Activated naive CD4-positive, alpha-beta T cell treated with anti-CD3 and anti-CD28 coated beads, Interleukin-2, amount 50 U/mL, for 24 hours (primary cell): ENCODE measurements around the gene NUP62.
A peak's percentile ranks its signal among the peaks of the same experiment; 100 is the strongest.

ENCODE experiments used
- H3K27ac Mint-ChIP-seq: one replicate; pipeline ENCODE4 v1.8.0; 2021; ENCODE audit warnings: mild to moderate bottlenecking, mixed read lengths
- H3K27me3 Mint-ChIP-seq: one replicate; pipeline ENCODE4 v1.8.0; 2021; ENCODE audit warnings: mixed read lengths
- H3K36me3 Mint-ChIP-seq: one replicate; pipeline ENCODE4 v1.8.0; 2021; ENCODE audit warnings: mixed read lengths
- H3K4me1 Mint-ChIP-seq: one replicate; pipeline ENCODE4 v1.8.0; 2021; ENCODE audit warnings: mixed read lengths
- H3K4me3 Mint-ChIP-seq: one replicate; pipeline ENCODE4 v1.8.0; 2021; ENCODE audit warnings: mild to moderate bottlenecking, mixed read lengths
- H3K9me3 Mint-ChIP-seq: one replicate; pipeline ENCODE4 v1.8.0; 2021; ENCODE audit warnings: mixed read lengths

NUP62 gene

DNA sequence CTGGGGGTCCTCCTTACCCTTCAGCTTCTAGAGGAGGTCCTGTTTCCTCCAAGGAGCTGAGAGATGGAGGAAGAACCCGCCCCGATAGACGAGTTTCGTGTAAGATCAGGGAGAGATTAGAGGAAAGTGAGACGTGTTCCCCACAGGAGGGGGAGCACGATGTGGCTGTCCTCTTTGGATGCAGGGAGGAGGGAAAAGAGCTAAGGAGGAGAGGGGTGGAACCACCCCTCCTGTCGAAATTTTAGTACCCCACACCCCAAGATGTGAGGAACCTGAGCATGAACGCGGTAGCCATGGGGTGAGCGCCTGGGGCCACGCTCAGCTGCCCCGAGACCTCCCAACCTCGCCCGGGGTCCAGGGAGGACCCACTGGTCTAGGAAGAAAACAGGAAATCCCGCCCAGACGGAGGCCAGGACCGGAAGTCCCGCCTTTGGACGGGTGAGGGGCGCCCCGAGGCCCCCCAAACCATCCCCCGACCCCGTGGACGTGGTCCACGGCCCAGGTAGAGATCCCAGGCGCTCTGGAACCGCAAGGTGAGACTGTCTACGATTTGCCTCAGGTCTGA lies 53.4 kb downstream of the NUP62 start:
- Mint-ChIP-seq H3K27ac (no peak overlapping the region), H3K9me3 (no peaks in the 10 kb centered on the region), H3K4me1 (peaks cover 30% of the 10 kb centered on the region), H3K27me3 (no peaks in the 10 kb centered on the region), H3K36me3 (no peaks in the 10 kb centered on the region), H3K4me3 (no peak overlapping the region)

DNA sequence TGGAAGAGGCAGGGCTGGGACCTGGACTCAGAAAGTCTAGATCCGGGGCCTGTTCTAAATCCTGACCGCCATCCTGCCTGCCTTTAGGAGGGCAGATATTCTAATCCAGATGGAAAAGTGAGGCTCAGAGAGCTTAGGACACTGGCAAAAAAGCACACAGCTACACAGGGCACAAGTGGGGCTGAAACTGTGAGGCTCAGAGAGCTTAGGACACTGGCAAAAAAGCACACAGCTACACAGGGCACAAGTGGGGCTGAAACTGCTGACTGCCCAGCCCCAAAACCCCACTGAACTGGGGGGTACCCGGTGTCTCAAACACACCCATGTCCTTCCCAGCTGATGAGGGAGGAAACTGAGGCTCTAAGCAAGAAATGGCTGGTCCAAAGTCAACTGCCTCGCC lies 54.1 kb downstream of the NUP62 start:
- peaks cover 32% of the 10 kb centered on the region for H3K4me1 Mint-ChIP-seq
- H3K27ac Mint-ChIP-seq = peak overlapping the region; percentile 59
- no peaks in the 10 kb centered on the region for H3K36me3 Mint-ChIP-seq
- no peaks in the 10 kb centered on the region for H3K27me3 Mint-ChIP-seq
- no peak overlapping the region for H3K4me3 Mint-ChIP-seq
- no peaks in the 10 kb centered on the region for H3K9me3 Mint-ChIP-seq

DNA sequence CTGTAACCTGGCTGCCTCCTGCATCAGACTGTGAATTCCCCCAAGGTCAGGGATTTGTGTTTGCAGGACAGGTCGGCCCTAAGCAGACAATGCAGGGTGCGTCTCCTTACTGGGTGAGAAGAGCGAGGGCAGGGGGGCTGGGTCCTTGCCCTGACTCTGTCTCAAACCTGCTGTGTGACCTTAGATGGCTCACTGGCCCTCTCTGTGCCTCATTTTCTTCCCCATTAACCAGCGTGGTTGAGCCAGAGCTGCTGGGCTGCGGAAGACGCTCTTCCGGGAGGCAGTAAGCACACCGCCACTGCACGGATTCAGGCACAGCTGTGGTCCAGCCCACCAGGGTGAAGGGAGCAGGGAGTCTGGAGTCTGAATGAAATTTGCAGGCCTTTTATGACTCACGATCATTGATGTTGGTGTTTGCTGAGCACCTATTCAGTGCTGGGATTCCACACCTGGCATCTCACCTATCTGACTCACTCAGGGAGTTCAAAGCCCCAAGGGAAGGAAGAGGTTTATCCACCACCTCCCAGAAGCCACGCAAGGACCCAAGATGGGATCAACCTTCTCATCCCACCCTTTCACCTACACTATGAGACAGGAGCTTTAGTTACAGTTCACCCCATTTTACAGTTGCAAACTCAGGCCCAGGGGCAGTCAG lies 54.7 kb downstream of the NUP62 start:
- Mint-ChIP-seq H3K27ac (peak overlapping the region; percentile 59), H3K27me3 (no peaks in the 10 kb centered on the region), H3K36me3 (no peaks in the 10 kb centered on the region), H3K4me1 (peaks cover 33% of the 10 kb centered on the region), H3K4me3 (no peak overlapping the region), H3K9me3 (no peaks in the 10 kb centered on the region)

DNA sequence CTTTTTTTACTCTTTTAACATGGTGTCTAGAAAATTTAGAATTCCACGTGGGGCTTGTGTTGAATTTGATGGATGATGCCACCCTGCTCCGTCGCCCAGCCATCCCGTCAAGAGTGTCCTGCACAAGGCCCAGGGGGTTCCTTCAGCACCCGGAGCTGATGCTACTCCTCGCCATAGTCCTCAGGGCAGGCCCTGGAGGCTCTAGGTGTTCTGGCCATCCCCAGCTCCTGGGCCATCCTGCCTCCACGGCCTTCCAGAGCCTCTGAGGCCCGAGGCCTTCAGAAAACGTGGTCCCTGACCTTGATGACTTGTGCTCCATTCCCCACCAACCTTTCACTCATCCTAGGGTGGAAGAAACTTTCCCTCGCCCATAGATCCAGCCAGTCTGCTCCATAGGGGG lies 55.5 kb downstream of the NUP62 start:
- peaks cover 28% of the 10 kb centered on the region for H3K4me1 Mint-ChIP-seq

DNA sequence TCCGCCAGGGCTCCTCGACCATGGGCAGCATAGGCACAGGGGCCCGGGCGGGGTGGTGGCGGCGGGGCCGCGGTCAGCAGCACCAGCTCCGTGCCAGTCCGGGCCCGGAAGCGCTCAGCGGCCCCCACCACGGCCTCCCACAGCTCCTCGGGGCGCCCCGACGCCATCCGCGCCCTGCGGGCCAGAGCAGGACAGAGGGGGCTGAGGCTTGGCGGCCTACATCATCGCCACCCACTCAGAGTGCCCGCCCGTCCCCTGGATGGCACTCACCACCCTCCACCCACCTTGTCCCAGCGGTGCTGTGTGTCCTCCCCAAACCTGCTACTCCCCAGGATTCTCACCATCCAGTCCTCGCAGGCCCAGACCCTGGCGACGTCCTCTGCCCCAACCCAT lies 56.2 kb downstream of the NUP62 start:
- Mint-ChIP-seq H3K9me3 (no peaks in the 10 kb centered on the region), H3K27ac (no peak overlapping the region), H3K27me3 (no peaks in the 10 kb centered on the region), H3K4me3 (no peak overlapping the region), H3K4me1 (peaks cover 21% of the 10 kb centered on the region), H3K36me3 (no peaks in the 10 kb centered on the region)

More for the DNA sequence above, 55.5 kb downstream of the NUP62 start:
- Mint-ChIP-seq H3K4me3 (no peak overlapping the region), H3K9me3 (no peaks in the 10 kb centered on the region), H3K36me3 (no peaks in the 10 kb centered on the region), H3K27ac (no peak overlapping the region), H3K27me3 (no peaks in the 10 kb centered on the region)

DNA sequence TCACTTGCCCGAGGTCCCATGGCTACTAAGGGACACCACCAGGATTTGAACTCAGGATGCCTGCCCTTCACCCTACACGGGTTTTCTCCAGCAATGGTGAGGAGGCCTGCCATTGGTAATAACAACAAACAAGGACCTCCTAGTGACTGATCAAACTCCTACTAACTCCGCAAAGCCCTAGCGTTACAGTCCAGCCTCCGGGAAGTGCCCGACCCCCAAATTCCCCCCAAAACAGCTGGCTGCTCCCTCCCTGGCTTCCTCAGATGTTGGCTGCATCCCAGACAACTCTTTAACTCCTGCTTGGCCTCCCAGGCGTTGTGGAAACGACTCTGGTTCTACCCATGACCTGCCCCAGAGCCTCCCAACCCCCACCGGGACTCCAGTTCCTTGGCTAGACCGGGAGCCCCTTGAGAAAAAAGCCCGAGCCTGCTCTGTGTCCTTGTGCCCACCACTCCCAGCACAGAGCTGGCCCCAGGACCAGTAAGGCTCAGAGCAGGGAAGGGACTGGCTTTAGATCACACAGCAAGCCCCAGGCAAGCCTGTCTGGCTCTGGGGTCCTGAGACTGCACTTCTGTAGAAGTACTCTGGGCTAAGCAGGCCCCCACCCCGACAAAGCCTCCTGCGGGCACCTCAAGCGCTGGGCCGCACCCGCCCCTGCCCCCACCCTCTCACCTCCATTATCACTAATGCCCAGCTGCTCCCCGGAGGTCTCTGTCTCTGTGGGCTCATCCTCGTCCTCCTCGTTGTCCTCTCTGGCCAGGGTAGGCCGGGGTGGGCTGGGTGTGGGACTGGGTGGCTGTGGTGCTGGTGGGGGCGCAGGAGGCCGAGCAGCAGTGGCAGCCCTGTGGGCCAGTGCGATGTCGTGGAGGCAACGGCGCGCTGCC lies 56.8 kb downstream of the NUP62 start:
- H3K9me3 Mint-ChIP-seq = no peaks in the 10 kb centered on the region
- H3K27ac Mint-ChIP-seq = no peak overlapping the region
- H3K4me3 Mint-ChIP-seq = no peak overlapping the region
- peaks cover 22% of the 10 kb centered on the region for H3K4me1 Mint-ChIP-seq
- H3K36me3 Mint-ChIP-seq = no peaks in the 10 kb centered on the region
- no peaks in the 10 kb centered on the region for H3K27me3 Mint-ChIP-seq

DNA sequence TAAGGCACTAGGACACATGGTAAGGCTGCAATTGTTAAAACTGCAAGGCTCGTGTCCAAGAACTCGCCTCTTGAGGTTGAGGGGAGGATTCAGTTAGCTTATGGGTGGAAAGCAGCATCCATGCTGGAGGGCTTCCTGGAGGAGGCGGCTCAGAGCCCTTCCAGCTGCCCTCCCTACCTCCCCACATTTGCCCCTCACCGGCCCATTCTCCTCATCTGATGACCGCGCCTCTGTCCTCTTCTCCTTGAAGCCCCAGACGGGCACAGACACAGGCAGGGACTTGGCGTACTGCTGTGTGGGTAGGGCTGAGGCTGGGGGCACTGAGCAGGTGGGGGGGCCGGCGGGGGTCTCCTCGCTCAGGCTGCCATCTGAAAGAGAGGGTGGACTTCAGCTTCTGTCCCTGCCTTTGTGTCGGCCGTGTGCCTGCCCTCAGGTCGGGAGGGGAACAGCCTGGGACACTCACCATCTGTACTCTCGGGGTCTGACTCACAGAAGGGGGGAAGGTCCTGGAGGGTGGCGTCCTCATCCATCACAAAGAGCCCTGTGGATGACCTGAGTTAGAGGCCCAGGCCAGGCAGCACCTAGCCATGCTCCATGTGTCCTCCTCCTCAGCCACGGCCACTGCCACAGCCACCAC lies 57.8 kb downstream of the NUP62 start:
- no peak overlapping the region for H3K27ac Mint-ChIP-seq
- no peaks in the 10 kb centered on the region for H3K36me3 Mint-ChIP-seq
- peaks cover 31% of the 10 kb centered on the region for H3K4me1 Mint-ChIP-seq
- H3K9me3 Mint-ChIP-seq = no peaks in the 10 kb centered on the region
- no peak overlapping the region for H3K4me3 Mint-ChIP-seq
- H3K27me3 Mint-ChIP-seq = no peaks in the 10 kb centered on the region

DNA sequence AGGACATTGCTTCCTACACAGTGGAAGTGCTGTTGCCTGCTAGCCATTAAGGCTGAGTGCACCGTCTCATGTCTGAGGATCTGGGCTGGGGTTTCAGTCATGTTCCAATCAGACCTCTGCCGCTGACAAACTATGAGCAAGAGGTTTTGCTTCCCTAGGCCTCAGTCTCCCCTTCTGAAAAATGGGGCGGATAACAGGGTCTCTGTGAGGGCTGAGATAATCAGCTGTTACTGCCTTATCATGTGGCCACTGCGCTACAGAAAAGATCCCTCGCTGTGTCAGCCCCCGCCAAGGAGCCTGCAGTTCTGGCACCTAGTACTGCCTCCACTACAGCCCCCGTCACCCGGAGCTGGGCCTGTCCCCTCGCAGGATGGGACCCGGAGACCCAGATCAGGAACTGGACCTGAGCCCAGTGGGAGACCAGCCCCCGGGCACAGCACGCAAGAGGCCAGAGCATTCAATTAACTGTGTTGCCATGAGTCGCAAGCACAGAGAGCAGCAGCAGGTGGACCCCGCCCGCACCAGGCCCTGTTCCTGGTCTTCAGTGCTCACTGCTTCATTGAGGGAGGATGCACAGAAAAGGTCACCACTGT lies 58.9 kb downstream of the NUP62 start:
- no peaks in the 10 kb centered on the region for H3K27me3 Mint-ChIP-seq
- peaks cover 35% of the 10 kb centered on the region for H3K4me1 Mint-ChIP-seq
- H3K27ac Mint-ChIP-seq = no peak overlapping the region
- H3K4me3 Mint-ChIP-seq = peak overlapping the region; percentile 84
- H3K36me3 Mint-ChIP-seq = peaks cover 2% of the 10 kb centered on the region
- no peaks in the 10 kb centered on the region for H3K9me3 Mint-ChIP-seq

DNA sequence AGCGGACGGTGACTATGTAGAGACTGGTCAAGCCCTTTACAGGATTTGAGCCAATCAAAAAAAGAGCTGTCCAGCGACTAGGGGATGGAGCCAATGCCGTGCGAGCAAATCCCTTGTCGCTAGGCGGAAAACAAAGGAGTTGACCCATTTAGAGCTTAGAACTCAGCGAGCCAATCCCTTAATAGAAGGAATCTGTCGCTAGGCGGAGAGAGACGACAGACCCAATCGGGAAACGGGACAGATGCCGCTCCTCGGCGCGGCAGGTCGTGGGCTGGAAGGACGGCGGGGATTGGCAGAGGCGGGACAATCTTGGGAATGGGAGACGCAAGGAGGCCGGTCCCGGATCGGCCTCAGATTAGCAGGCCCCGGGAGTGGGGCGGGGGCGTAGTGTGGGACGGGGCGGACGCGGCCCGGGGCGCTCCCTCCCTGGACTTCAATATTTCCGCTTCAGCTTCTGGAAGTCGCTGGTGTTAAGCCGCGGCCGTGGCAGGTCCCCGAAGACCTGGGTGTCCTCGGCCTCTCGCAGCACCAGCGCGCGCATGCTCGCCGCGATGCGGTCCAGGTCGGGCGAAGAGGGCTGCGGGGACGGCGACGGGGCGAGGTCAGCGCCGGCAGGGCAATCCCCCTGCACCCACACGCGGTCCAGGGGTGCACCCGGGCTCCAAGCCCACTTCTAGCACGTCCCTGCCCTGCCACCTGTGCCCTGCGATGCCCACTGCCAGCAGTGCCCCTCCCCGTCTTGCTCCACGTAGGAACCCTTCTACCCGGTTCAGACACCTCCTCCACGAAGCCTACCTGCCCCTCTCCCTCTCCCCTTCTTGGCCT lies 59.6 kb downstream of the NUP62 start:
- Mint-ChIP-seq H3K9me3 (no peaks in the 10 kb centered on the region), H3K27ac (no peak overlapping the region), H3K4me1 (peaks cover 36% of the 10 kb centered on the region), H3K27me3 (no peaks in the 10 kb centered on the region), H3K4me3 (peak overlapping the region; percentile 84), H3K36me3 (peaks cover 2% of the 10 kb centered on the region)

DNA sequence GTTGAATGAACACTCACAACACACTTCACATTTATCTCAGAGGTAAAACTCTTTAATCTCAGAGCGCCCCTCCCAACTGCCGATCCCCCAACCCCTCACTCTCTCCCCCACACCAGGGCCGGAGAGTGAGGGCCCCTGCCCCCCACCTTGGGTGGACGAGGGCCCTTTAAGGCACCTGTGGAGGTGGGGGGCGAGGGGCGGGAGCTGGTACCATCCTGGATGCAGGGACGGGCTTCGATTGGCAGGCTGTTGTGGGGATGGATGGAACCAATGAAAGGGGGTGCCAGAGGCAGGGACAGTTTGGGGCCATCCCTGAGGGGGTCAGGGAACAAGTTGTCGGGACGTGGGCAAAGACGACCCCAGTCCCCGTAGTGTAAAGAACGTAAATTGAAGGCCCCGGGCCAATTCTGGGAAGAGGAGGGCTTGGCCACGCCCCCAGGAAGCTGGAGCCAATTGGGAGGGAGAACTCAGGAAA lies 60.3 kb downstream of the NUP62 start:
- Mint-ChIP-seq H3K9me3 (no peaks in the 10 kb centered on the region), H3K4me1 (peaks cover 42% of the 10 kb centered on the region), H3K4me3 (peak overlapping the region; percentile 36), H3K36me3 (peaks cover 5% of the 10 kb centered on the region), H3K27me3 (no peaks in the 10 kb centered on the region), H3K27ac (no peak overlapping the region)

DNA sequence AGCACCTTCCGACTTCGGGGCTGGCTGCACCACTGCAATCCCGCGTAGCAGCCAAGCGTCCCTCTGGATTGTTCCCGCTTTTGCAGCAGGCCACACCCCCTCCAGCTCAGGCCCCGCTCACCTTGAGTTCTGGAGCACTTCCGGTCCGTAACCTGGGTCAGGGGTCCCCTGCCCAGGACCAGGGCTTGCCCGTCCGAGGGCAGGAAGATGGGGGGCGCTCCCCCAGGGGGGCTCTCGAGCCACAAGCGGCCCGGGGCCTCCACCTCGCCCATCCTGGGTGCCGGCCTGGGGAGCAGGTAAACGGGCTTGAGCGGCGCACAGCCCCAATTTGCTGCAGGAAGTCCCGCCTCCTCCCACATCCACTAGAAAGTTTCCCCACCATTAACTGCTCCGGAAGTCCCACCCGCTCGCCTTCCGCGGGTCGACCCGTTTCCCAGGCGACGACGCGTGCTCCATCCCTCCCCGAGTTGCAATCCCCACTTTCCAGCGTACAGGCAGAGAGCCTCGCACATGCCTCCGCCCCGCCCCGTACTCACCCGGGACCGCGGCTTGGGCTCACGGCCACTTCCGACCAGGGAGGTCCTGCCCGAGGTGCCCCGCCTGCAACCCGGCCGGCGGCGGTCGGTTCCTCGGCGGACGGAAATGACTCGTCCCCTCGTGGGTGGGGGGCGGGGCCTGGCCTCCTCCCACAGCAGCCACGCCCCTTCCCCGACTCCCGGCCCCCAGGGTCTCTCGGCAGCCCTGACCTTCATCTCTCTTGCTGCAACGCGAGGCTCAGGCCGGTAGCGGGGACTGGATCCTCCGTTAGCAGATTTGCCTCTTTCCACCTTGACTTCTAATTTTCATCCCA lies 62.1 kb downstream of the NUP62 start, which contains the start of gene PNKP:
Gene PNKP, minus strand, starts transcription at position 644 of the 850 bp plus-strand sequence. Its CDS starts 372 bp downstream, at position 272.
- Mint-ChIP-seq H3K4me3 (peak within 1 kb of the TSS; percentile 94), H3K4me1 (peaks cover 48% of the 10 kb centered on the region)

DNA sequence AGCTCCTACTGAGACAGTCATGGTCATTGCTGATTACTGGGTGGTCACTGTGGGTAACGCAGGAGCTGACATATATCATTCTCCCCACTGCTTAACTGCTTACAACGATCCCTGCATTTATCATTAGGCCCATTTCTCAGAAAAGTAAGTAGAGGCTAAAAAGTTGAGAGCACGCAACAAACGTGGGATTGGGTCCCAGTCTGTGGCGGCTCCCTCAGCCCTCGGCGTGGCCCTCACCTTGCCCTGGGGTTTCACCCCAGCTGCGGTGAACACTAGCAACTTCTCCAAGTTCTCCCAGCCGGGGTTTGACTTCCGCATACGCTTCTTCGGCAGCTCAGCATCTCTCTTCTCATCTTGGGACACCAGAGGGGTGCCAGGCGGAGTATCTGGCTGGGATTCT lies 64.4 kb downstream of the NUP62 start:
- H3K27ac Mint-ChIP-seq = no peak overlapping the region
- H3K4me1 Mint-ChIP-seq = peaks cover 40% of the 10 kb centered on the region
- H3K36me3 Mint-ChIP-seq = peaks cover 9% of the 10 kb centered on the region
- H3K4me3 Mint-ChIP-seq = no peak overlapping the region
- no peaks in the 10 kb centered on the region for H3K9me3 Mint-ChIP-seq
- no peaks in the 10 kb centered on the region for H3K27me3 Mint-ChIP-seq

More for the DNA sequence above, 62.1 kb downstream of the NUP62 start, which contains the start of gene PNKP:
- H3K27ac Mint-ChIP-seq = peak within 1 kb of the TSS; percentile 96
- no peaks in the 10 kb centered on the region for H3K27me3 Mint-ChIP-seq
- H3K9me3 Mint-ChIP-seq = no peaks in the 10 kb centered on the region
- H3K36me3 Mint-ChIP-seq = peaks cover 9% of the 10 kb centered on the region

DNA sequence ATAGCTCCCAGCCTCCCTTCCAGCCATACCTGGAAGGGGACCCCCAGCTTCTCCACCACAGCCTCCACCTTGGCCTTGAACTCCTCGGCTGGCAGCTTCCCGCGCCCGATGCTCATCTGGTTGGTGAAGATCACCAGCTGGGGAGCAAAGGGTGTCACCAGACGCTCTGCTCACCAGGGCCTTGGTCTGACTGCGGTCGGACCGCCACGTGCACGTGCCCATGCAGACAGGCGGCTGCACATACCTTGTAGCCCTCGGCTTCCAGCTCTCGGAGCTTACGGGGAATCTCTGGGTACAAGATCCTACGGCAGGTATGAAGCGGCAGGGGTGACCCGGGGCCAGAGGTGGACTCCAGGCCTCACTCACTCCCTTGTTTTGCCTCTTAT lies 65.4 kb downstream of the NUP62 start:
- H3K36me3 Mint-ChIP-seq = peaks cover 9% of the 10 kb centered on the region
- H3K4me3 Mint-ChIP-seq = no peak overlapping the region
- H3K27ac Mint-ChIP-seq = no peak overlapping the region
- H3K9me3 Mint-ChIP-seq = no peaks in the 10 kb centered on the region
- peaks cover 40% of the 10 kb centered on the region for H3K4me1 Mint-ChIP-seq
- no peaks in the 10 kb centered on the region for H3K27me3 Mint-ChIP-seq
